Measurements from ENCODE around the gene RHOBTB1. TPM values are rescaled to one million over a fixed set of nuclear protein-coding genes. Genes with fewer than 3 reads are reported as not detected.

The RHOBTB1 gene
- total and polyA plus RNA-seq, 9 of the 15 experiments (the other 6 are each of a cell fraction or from before 2014, with no cell fraction given) = 1.7 to 11.7 (median 9.3) TPM

GRCh38 chr10:60960031-60960430, 16.0 kb upstream of the RHOBTB1 start (continued):
- TF ChIP-seq MGA (IDR thresholded peaks at IDR 0.05) (no peak), ATF3 (IDR thresholded peaks at IDR 0.05) (no peak), ATF3 (CRISPR knock-in tag; conservative IDR thresholded peaks at IDR 0.05) (no peak), ZC3H11A (IDR thresholded peaks at IDR 0.05; ENCODE audit: low read depth, low read length) (no peak), ARNT (IDR thresholded peaks at IDR 0.05) (no peak), JUN (IDR thresholded peaks at IDR 0.05; ENCODE audit: borderline replicate concordance, low read depth, low read length) (no peak), JUN (CRISPR knock-in tag; IDR thresholded peaks at IDR 0.05; ENCODE audit: borderline replicate concordance) (no peak), CTCF (IDR thresholded peaks at IDR 0.05 in 2 of 3, conservative IDR thresholded peaks at IDR 0.05 in 1 of 3; ENCODE audit: insufficient read depth in 2 of 3, low read depth in 1 of 3, low read length in 3 of 3) (no peak), RBM17 (IDR thresholded peaks at IDR 0.05; ENCODE audit: borderline replicate concordance, low read depth, low read length) (no peak), HDGF (IDR thresholded peaks at IDR 0.05) (no peak), TAL1 (IDR thresholded peaks at IDR 0.05) (no peak), HNRNPH1 (optimal IDR thresholded peaks at IDR 0.05; ENCODE audit: low read depth, low read length) (no peak)

Measured in K562 (cell line).